ENCODE results near the gene OLA1. TPM values are rescaled to one million over a fixed set of nuclear protein-coding genes. Genes with fewer than 3 reads are reported as not detected.

The OLA1 gene
- polyA plus RNA-seq, 1 donor from 2014 or later, result 59.7 TPM

GRCh38 chr2:174066871-174067270, 181.5 kb downstream of the OLA1 start:
- no peak overlapping the region for H3K4me3 Mint-ChIP-seq
- H3K9me3 Mint-ChIP-seq, result no peaks in the 10 kb centered on the region
- H3K27ac Mint-ChIP-seq, result no peak overlapping the region
- peaks cover 0 to 2% (median under 1%) of the 10 kb centered on the region in 3 donors for H3K4me1 Mint-ChIP-seq
- peaks cover 6% of the 10 kb centered on the region for H3K36me3 Mint-ChIP-seq
- H3K27me3 Mint-ChIP-seq, result peaks cover 10% of the 10 kb centered on the region

- peaks cover 3 to 8% (median 7%) of the 10 kb centered on the region in 3 donors for H3K9me3 Mint-ChIP-seq
- H3K27ac Mint-ChIP-seq, result no peak overlapping the region
- H3K36me3 Mint-ChIP-seq, result peaks cover 6% of the 10 kb centered on the region
- H3K4me3 Mint-ChIP-seq, result peak overlapping the region in 1 of 4 donors; percentile 54
- H3K27me3 Mint-ChIP-seq, result peaks cover 18% of the 10 kb centered on the region
- peaks cover 0 to 8% (median 6%) of the 10 kb centered on the region in 3 donors for H3K4me1 Mint-ChIP-seq
Measured at GRCh38 chr2:174063492-174064092, 184.7 kb downstream of the OLA1 start.

- peaks cover 18% of the 10 kb centered on the region for H3K27me3 Mint-ChIP-seq
- no peak overlapping the region for H3K4me3 Mint-ChIP-seq
- H3K27ac Mint-ChIP-seq, result no peak overlapping the region
- peaks cover 6% of the 10 kb centered on the region for H3K36me3 Mint-ChIP-seq
- peaks cover 0 to 8% (median 6%) of the 10 kb centered on the region in 3 donors for H3K4me1 Mint-ChIP-seq
- peaks cover 3 to 8% (median 7%) of the 10 kb centered on the region in 3 donors for H3K9me3 Mint-ChIP-seq
Measured at GRCh38 chr2:174062934-174063333, 185.4 kb downstream of the OLA1 start.

GRCh38 chr2:174059884-174060244, 188.5 kb downstream of the OLA1 start:
- H3K9me3 Mint-ChIP-seq, result peaks cover 3 to 8% (median 7%) of the 10 kb centered on the region in 3 donors
- H3K36me3 Mint-ChIP-seq, result peaks cover 2% of the 10 kb centered on the region
- no peak overlapping the region for H3K4me3 Mint-ChIP-seq
- H3K27ac Mint-ChIP-seq, result no peak overlapping the region
- peaks cover 0 to 8% (median 6%) of the 10 kb centered on the region in 3 donors for H3K4me1 Mint-ChIP-seq
- peaks cover 10% of the 10 kb centered on the region for H3K27me3 Mint-ChIP-seq

GRCh38 chr2:174059178-174059883, 189.0 kb downstream of the OLA1 start:
- H3K9me3 Mint-ChIP-seq, result peaks cover 3 to 8% (median 7%) of the 10 kb centered on the region in 3 donors
- H3K27ac Mint-ChIP-seq, result no peak overlapping the region
- peaks cover 2% of the 10 kb centered on the region for H3K36me3 Mint-ChIP-seq
- H3K4me1 Mint-ChIP-seq, result peaks cover 0 to 8% (median 6%) of the 10 kb centered on the region in 3 donors
- peaks cover 11% of the 10 kb centered on the region for H3K27me3 Mint-ChIP-seq
- H3K4me3 Mint-ChIP-seq, result no peak overlapping the region

- H3K4me3 Mint-ChIP-seq, result no peak overlapping the region
- peaks cover 12% of the 10 kb centered on the region for H3K27me3 Mint-ChIP-seq
- peaks cover 0 to 8% (median 6%) of the 10 kb centered on the region in 3 donors for H3K4me1 Mint-ChIP-seq
- no peak overlapping the region for H3K27ac Mint-ChIP-seq
- H3K36me3 Mint-ChIP-seq, result no peaks in the 10 kb centered on the region
- peaks cover 3 to 8% (median 7%) of the 10 kb centered on the region in 3 donors for H3K9me3 Mint-ChIP-seq
Measured at GRCh38 chr2:174058456-174058855, 189.9 kb downstream of the OLA1 start.

- Mint-ChIP-seq H3K36me3 (no peaks in the 10 kb centered on the region), H3K27ac (no peak overlapping the region), H3K9me3 (peaks cover 3 to 8% (median 7%) of the 10 kb centered on the region in 3 donors), H3K4me3 (no peak overlapping the region), H3K4me1 (peaks cover 0 to 8% (median 6%) of the 10 kb centered on the region in 3 donors), H3K27me3 (peaks cover 12% of the 10 kb centered on the region)
Measured at GRCh38 chr2:174058026-174058425, 190.3 kb downstream of the OLA1 start.

- Mint-ChIP-seq H3K27ac (peak overlapping the region in 1 of 3 donors; percentile 39), H3K9me3 (peaks cover 3 to 8% (median 7%) of the 10 kb centered on the region in 3 donors), H3K27me3 (peaks cover 9% of the 10 kb centered on the region), H3K4me3 (no peak overlapping the region), H3K36me3 (no peaks in the 10 kb centered on the region), H3K4me1 (peaks cover 0 to 7% (median 6%) of the 10 kb centered on the region in 3 donors)
Measured at GRCh38 chr2:174054926-174055325, 193.4 kb downstream of the OLA1 start.

- Mint-ChIP-seq H3K27me3 (peaks cover 6% of the 10 kb centered on the region), H3K9me3 (no peaks in the 10 kb centered on the region), H3K36me3 (no peaks in the 10 kb centered on the region), H3K4me1 (peaks cover 0 to 5% (median 0%) of the 10 kb centered on the region in 3 donors), H3K27ac (no peak overlapping the region), H3K4me3 (no peak overlapping the region)
Measured at GRCh38 chr2:174053355-174054151, 194.8 kb downstream of the OLA1 start.

GRCh38 chr2:174052584-174052976, 195.8 kb downstream of the OLA1 start:
- no peaks in the 10 kb centered on the region for H3K9me3 Mint-ChIP-seq
- no peak overlapping the region for H3K27ac Mint-ChIP-seq
- peaks cover 6% of the 10 kb centered on the region for H3K27me3 Mint-ChIP-seq

GRCh38 chr2:174051741-174052583, 196.4 kb downstream of the OLA1 start:
- Mint-ChIP-seq H3K27ac (no peak overlapping the region), H3K9me3 (no peaks in the 10 kb centered on the region)

More at GRCh38 chr2:174052584-174052976, 195.8 kb downstream of the OLA1 start:
- H3K36me3 Mint-ChIP-seq, result no peaks in the 10 kb centered on the region
- no peak overlapping the region for H3K4me3 Mint-ChIP-seq
- peaks cover 0 to 5% (median 0%) of the 10 kb centered on the region in 3 donors for H3K4me1 Mint-ChIP-seq

GRCh38 chr2:174051068-174051467, 197.3 kb downstream of the OLA1 start:
- no peaks in the 10 kb centered on the region for H3K36me3 Mint-ChIP-seq
- no peak overlapping the region for H3K27ac Mint-ChIP-seq
- H3K9me3 Mint-ChIP-seq, result no peaks in the 10 kb centered on the region
- H3K4me1 Mint-ChIP-seq, result peaks cover 0 to 5% (median 0%) of the 10 kb centered on the region in 3 donors
- peaks cover 6% of the 10 kb centered on the region for H3K27me3 Mint-ChIP-seq
- H3K4me3 Mint-ChIP-seq, result no peak overlapping the region

More at GRCh38 chr2:174051741-174052583, 196.4 kb downstream of the OLA1 start:
- H3K36me3 Mint-ChIP-seq, result no peaks in the 10 kb centered on the region
- no peak overlapping the region for H3K4me3 Mint-ChIP-seq
- H3K27me3 Mint-ChIP-seq, result peaks cover 6% of the 10 kb centered on the region
- H3K4me1 Mint-ChIP-seq, result peaks cover 0 to 5% (median 0%) of the 10 kb centered on the region in 3 donors

GRCh38 chr2:174049895-174050294, 198.4 kb downstream of the OLA1 start:
- Mint-ChIP-seq H3K27ac (no peak overlapping the region), H3K36me3 (peaks cover 1% of the 10 kb centered on the region), H3K4me3 (no peak overlapping the region), H3K27me3 (peaks cover 11% of the 10 kb centered on the region), H3K4me1 (peaks cover 0 to 10% (median 0%) of the 10 kb centered on the region in 3 donors), H3K9me3 (no peaks in the 10 kb centered on the region)

- no peak overlapping the region for H3K4me3 Mint-ChIP-seq
- H3K9me3 Mint-ChIP-seq, result no peaks in the 10 kb centered on the region
- H3K36me3 Mint-ChIP-seq, result peaks cover 1% of the 10 kb centered on the region
- H3K4me1 Mint-ChIP-seq, result peaks cover 2 to 15% (median 4%) of the 10 kb centered on the region in 3 donors
- H3K27ac Mint-ChIP-seq, result no peak overlapping the region
- H3K27me3 Mint-ChIP-seq, result peaks cover 11% of the 10 kb centered on the region
Measured at GRCh38 chr2:174048243-174048642, 200.1 kb downstream of the OLA1 start.

Measured in IgD-negative memory B cell (primary cell).